Muscle of back (tissue), 10 donors: ENCODE measurements around the gene ARSG. TPM values are rescaled to one million over a fixed set of nuclear protein-coding genes. Genes with fewer than 3 reads are reported as not detected.

ENCODE experiments used
- polyA plus RNA-seq, 10 donors: library from polyadenylated mRNA; unstranded; fragments of 120-200 nt; gene quantifications; one replicate each; pipeline ENCODE4 v1.2.1, GENCODE V29; 2013; ENCODE audit not compliant: insufficient read length in 10 of 10

ARSG gene
- polyA plus RNA-seq, 10 donors, result 2.2 to 4.3 (median 3.1) TPM

Other genes starting within 250 kb of the ARSG start
- gene AMZ2, start 43.5 kb upstream of the ARSG start, polyA plus RNA-seq, result 10 to 100 TPM; 57.3 to 77.4 (median 68.3) TPM
- 1 to 10 TPM in 2 of 10 donors, under 1 TPM in 8; 0.35 to 1.1 (median 0.59) TPM for gene SLC16A6, start 368 bp upstream of the ARSG start, polyA plus RNA-seq
- 10 to 100 TPM; 37.4 to 56.0 (median 46.9) TPM for gene WIPI1, start 166.0 kb downstream of the ARSG start, polyA plus RNA-seq
- gene PRKAR1A, start 220.9 kb downstream of the ARSG start, polyA plus RNA-seq, result 100 to 1,000 TPM; 267 to 498 (median 331) TPM